ENCODE data around the gene PDPK1.
"Not testable (repeated sequence)": the region's sequence is repeated elsewhere in the genome, so short reads cannot be mapped to it uniquely, and the experiment has no call there.

Gene PDPK1

DNA sequence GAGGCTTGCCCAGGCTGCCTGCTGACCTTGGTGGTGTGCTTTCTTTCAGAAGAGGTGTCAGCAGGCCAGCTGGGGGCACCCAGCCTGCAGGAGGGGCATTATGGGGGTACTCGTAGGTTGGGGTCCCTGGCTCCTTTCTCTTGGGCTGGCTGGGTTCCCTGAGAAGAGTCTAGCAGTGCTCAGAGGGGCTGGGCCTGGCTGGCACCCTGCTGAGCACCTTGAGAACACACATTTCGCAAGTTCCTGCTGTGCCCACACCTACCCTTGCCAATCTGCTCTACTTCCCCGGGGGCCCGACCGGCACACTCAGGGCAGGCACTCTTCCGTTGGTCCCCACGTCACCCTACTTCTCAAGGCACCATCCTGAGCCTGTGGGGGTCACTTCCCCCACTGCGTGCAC is 11.7 kb upstream of the PDPK1 start:
- no peak for DNase-seq

GRCh38 chr16:2527071-2527783 is 10.6 kb upstream of the PDPK1 start:
- no peak for DNase-seq

- DNase-seq, result no peak
These were observed 10.1 kb upstream of the PDPK1 start for GRCh38 chr16:2527784-2528100.

DNA sequence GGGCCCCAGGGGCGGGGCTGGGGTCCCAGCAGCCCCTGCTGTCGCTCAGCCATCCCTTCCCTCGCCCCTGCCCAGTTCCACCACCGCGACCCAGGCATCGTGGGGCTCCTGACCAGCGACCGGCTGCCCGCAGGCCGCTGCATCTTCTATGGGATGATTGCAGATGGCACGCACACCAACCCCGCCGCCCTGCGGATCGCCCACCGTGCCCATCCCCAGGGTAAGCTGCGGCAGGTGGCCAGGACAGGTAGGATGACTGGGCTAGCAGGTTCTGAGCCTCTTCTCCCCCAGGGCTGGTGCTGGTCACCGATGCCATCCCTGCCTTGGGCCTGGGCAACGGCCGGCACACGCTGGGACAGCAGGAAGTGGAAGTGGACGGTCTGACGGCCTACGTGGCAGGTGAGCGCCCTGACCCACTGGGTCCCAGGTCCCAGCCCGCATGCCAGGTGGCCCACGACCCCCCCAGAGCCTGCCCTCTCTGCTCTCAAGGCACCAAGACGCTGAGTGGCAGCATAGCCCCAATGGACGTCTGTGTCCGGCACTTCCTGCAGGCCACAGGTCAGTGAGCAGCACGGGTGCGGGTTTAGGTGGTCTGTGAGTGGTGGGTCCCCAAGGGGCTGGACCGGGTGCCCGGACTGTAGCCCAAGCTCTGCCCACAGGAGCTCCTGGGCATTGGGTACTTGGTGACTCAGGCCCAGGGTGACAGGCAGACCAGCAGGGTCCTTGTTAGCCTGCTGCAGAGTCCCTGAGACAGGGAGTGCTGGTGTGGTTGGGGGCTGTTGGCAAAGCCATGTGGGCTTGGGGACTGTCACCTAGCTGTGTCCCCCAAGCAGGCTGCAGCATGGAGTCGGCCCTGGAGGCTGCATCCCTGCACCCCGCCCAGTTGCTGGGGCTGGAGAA is 9.4 kb upstream of the PDPK1 start:
- DNase-seq, result no peak

GRCh38 chr16:2529061-2529931 is 8.5 kb upstream of the PDPK1 start:
- DNase-seq, result no peak

GRCh38 chr16:2529961-2530628 is 7.7 kb upstream of the PDPK1 start:
- no peak for DNase-seq

GRCh38 chr16:2530629-2531318 is 7.0 kb upstream of the PDPK1 start:
- DNase-seq, result no peak

- DNase-seq, result no peak
These were observed 6.5 kb upstream of the PDPK1 start, which contains the start of gene CEMP1 for GRCh38 chr16:2531371-2531695. TSS of gene CEMP1 (minus strand) at chr16:2531408. CDS start at chr16:2531073, 335 bp downstream.

DNA sequence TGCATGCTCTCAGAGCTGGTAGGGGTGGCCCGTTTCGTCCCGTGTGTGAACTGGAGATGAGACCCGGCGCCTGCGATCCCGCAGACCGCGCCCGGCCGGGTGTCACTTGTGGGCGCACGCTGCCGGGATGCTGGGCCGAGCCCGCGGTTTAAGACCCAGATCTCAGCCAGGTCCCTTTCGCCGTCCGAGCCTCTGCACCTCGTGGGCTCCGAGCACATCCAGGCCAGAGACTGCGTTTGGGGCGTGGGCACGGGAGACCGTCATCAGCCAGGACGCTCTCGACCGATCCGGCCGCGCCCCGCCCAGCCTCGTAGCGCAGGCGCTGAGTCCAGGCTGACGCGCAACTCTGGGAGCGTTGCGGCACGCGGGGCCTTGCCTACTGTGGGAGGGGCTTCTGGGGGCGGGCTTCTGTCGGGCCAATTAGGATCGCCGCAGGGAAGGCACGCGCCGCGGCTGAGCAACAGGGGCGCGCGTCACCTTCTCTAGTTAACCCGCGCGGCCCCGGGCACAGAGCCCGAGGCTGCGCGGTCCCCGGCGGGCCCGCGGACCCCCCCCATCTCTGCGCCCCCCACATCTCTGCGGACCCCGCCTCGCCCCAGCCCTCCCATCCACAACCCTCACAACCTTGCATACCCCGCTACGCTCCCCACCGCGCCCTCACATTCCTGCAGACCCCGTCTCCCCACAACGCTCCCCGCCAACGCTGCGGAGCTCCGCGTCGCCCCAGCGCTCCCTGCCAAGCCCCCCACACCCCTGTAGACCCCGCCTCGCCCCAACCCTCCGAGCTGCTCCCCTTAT is 5.9 kb upstream of the PDPK1 start:
- peak; percentile 97 for DNase-seq

DNA sequence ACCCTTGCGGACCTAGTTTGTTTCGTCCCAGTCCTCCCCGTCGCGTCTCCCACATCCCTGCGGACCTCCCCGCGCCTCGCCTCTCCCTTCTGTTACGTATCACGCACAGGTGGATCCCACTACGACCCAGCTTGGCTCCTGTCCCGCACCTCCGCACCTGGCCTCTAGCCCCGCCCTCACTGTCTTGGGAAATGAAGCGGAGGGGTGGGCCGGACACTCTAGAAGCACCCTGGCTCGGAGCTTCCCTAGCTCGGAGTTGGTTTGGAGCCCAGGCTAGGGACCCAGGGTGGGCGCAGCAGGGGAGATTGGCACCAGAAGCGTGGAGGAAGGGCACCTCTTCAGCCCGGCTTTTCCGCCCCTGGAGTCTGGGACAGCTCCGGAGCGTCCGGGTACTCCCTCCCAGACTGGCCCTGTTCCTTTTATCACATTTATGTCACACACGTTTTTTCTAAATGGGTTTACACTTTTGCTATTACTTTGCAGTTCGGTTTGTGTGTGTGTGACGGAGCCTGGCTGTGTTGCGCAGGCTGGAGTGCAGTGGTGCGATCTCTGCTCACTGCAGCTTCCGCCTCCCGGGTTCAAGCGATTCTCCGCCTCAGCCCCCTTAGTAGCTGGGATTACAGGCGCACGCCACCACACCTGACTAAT is 5.2 kb upstream of the PDPK1 start:
- DNase-seq, result peak; percentile 79

GRCh38 chr16:2533142-2533755 is 4.6 kb upstream of the PDPK1 start:
- DNase-seq, result not testable (repeated sequence)

DNA sequence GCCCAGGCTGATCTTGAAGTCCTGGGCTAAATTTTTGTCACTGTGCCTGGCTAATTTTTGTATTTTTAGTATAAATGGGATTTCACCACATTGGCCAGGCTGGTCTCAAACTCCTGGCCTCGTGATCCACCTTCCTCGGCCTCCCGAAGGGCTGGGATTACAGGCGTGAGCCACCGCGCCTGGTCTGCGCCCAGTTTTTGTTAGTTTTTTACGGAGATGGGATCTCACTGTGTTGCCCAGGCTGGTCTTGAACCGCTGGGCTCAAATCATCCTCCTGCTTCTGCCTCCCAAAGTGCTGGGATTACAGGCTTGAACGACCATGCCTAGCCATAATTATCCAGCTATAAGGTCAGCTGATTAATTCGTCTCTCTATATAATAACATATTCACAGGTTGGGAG is 3.9 kb upstream of the PDPK1 start:
- no peak for DNase-seq

- DNase-seq, result not testable (repeated sequence)
These were observed 3.5 kb upstream of the PDPK1 start for GRCh38 chr16:2534335-2534734.

DNA sequence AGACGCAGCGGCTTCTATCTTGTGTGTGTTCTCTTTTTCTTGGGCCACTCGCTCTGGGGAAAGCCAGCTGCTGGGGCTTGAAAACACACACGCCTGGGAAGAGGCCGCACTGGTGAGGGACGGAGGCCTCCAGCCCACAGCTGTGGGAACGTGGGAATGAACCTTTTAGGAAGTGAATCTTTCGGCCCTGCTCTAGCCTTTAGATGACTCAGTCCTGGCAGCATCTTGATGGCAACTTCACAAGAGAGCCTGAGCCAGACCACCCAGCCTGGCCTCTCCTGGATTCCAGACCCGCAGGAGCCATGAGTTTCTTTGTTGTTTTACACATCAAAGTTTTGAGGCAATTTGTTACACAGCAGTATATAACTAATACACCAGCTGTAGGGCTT is 2.2 kb upstream of the PDPK1 start:
- peak; percentile 41 for DNase-seq

DNA sequence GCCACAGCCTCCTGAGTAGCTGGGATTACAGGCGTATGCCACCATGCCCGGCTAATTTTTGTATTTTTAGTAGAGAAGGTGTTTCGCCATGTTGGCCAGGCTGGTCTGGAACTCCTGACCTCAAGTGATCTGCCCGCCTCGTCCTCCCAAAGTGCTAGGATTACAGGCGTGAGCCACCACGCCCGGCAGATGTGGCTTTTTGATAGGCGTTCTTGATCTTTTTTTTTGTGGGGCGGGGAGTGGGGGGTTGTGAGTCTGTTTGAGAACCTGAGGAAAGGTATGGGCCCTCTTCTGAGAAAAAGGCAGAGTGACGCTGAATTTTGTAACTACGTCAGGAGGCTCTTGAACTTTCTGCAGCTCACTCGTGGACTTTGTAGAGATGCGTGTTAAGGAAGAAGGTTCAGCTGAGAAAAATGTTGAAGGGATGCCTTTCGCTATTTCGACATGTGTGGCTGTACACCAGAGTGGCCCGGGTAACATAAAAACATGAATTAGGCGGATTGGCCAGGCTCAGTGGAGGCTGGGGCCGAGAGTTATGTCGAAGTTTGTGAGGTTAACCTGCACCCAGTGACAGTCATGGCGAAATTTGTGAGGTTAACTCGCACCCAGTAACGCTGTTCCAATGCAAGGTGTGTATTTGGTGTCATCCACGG is 1.5 kb downstream of the PDPK1 start:
- DNase-seq, result not testable (repeated sequence)

DNA sequence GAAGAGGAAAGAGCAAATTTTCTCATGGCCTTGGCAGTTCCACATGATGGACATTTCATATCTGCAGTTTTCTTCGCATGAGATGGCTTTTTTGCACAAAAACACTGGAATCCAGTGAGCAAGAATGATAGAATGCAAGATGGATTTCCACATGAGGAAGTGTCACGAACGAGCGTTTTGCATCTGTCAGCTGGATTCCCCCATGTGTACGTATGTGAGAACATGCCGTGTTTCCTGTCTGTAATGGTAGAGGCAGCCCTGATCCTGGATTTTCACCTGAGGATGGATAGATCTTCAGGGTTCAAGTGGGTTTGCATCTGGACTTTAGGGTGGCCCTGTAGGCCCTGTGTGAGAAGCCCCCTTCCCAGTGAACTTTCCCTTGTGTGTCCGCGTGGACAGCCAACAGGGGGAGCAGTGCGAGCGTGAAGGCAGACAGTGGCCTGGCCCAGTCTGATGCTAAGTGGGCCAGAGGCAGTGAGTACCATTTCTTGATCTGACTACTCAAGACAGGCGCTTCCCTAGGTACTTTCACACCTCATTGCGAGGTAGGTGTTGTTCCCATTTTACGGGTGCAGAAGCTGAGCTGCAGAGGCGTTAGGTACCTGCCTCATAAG is 2.1 kb downstream of the PDPK1 start:
- DNase-seq, result not testable (repeated sequence)

GRCh38 chr16:2540912-2541311 is 3.1 kb downstream of the PDPK1 start:
- DNase-seq, result peak; percentile 47

GRCh38 chr16:2541409-2541808 is 3.6 kb downstream of the PDPK1 start:
- DNase-seq, result not testable (repeated sequence)

DNA sequence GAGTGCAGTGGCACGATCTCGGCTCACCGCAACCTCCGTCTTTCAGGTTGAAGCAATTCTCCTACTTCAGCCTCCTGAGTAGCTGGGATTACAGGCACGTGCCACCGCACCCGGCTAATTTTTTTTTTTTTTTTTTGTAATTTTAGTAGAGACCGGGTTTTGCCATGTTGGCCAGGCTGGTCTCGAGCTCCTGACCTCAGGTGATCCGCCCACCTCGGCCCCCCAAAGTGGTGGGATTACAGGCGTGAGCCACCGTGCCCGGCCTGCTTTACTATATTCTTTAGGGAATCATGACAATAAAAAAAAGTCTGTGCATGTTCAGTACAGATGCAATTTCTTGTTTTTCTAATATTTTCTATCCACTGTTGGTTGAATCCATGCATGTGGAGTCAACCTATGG is 6.0 kb downstream of the PDPK1 start:
- not testable (repeated sequence) for DNase-seq

All from CD4-positive, alpha-beta T cell treated with Interferon gamma for 1 hour (primary cell).